Mesendoderm (in vitro differentiated cells): Measurements from ENCODE around the gene POMT1.

Experiments
- DNase-seq: peaks from one replicate; pipeline ENCODE4 v3.0.0; 2013
- H2AK5ac ChIP-seq: 2 replicates; pipeline ENCODE4 v1.6.1; 2013; ENCODE audit warnings: low read length, inconsistent platforms
- H2BK120ac ChIP-seq: 2 replicates; pipeline ENCODE4 v1.6.1; 2013; ENCODE audit warnings: low read depth, mild to moderate bottlenecking, low read length, moderate library complexity, mixed read lengths
- H2BK15ac ChIP-seq: replicated peaks from 2 replicates; pipeline ENCODE4 v1.6.1; 2013; ENCODE audit warnings: low read depth, mild to moderate bottlenecking, moderate library complexity
- H2BK5ac ChIP-seq: 2 replicates; pipeline ENCODE4 v1.6.1; 2013; ENCODE audit warnings: low read length, inconsistent platforms
- H3K18ac ChIP-seq: 2 replicates; pipeline ENCODE4 v1.6.1; 2013; ENCODE audit warnings: mild to moderate bottlenecking, low read length, mixed read lengths
- H3K23ac ChIP-seq: one replicate; pipeline ENCODE4 v1.6.1; 2013; ENCODE audit warnings: low read length
- H3K27ac ChIP-seq: 2 replicates; pipeline ENCODE4 v1.5.1; 2013; ENCODE audit warnings: low read depth, mild to moderate bottlenecking, inconsistent platforms, low read length, moderate library complexity
- H3K27me3 ChIP-seq: 2 replicates; pipeline ENCODE4 v1.6.1; 2013; ENCODE audit warnings: low read length, control low read depth, mild to moderate bottlenecking, inconsistent platforms; ENCODE audit not compliant: insufficient read depth, poor library complexity
- H3K36me3 ChIP-seq: 2 replicates; pipeline ENCODE4 v1.6.1; 2013; ENCODE audit warnings: low read length, inconsistent platforms; ENCODE audit not compliant: control insufficient read depth, insufficient read depth
- H3K4ac ChIP-seq: one replicate; pipeline ENCODE4 v1.6.1; 2013; ENCODE audit warnings: low read depth, mild to moderate bottlenecking, low read length, moderate library complexity
- H3K4me1 ChIP-seq: 2 replicates; pipeline ENCODE4 v1.6.1; 2013; ENCODE audit warnings: low read depth, low read length, inconsistent platforms; ENCODE audit not compliant: control insufficient read depth
- H3K4me2 ChIP-seq: 2 replicates; pipeline ENCODE4 v1.6.1; 2013; ENCODE audit warnings: low read length
- H3K4me3 ChIP-seq: 2 replicates; pipeline ENCODE4 v1.5.1; 2013; ENCODE audit warnings: mild to moderate bottlenecking, low read length
- H3K56ac ChIP-seq: one replicate; pipeline ENCODE4 v1.6.1; 2013; ENCODE audit warnings: low read length
- H3K79me1 ChIP-seq: 2 replicates; pipeline ENCODE4 v1.6.1; 2013; ENCODE audit warnings: low read length, inconsistent platforms
- H3K79me2 ChIP-seq: 2 replicates; pipeline ENCODE4 v1.6.1; 2013; ENCODE audit warnings: mild to moderate bottlenecking, low read length; ENCODE audit not compliant: control insufficient read depth, insufficient read depth
- H3K9ac ChIP-seq: 2 replicates; pipeline ENCODE4 v1.6.1; 2013; ENCODE audit warnings: low read length, inconsistent platforms
- H4K5ac ChIP-seq: one replicate; pipeline ENCODE4 v1.6.1; 2013; ENCODE audit warnings: low read length
- H4K8ac ChIP-seq: one replicate; pipeline ENCODE4 v1.6.1; 2013; ENCODE audit warnings: low read depth, mild to moderate bottlenecking, control low read depth, low read length, moderate library complexity
- WGBS: extraction: QIAGEN DNeasy Blood & Tissue Kit; methylation state at CpG from one replicate; pipeline ENCODE4 v1.1.7; 2013; ENCODE audit warnings: low lambda C conversion rate, missing lambda C conversion rate; ENCODE audit not compliant: insufficient coverage; ENCODE audit errors: extremely low coverage; 5-methylcytosine and 5-hydroxymethylcytosine counted together

The POMT1 gene

GRCh38 chr9:131477816-131478419 is 24.8 kb upstream of the POMT1 start:
- Histone ChIP-seq H3K4me1 (no peaks in the 10 kb centered on the region), H3K27me3 (no peaks in the 10 kb centered on the region), H3K79me2 (peaks cover 11% of the 10 kb centered on the region), H2BK120ac (no peak overlapping the region), H3K56ac (no peak overlapping the region), H4K8ac (no peak overlapping the region), H3K9ac (no peak overlapping the region), H3K18ac (no peak overlapping the region), H2AK5ac (no peak overlapping the region), H3K36me3 (peaks cover 58% of the 10 kb centered on the region), H2BK5ac (no peak overlapping the region), H3K4ac (no peak overlapping the region), H3K23ac (no peak overlapping the region), H4K5ac (no peak overlapping the region), H2BK15ac (no peak overlapping the region), H3K27ac (no peak overlapping the region), H3K79me1 (peaks cover 25% of the 10 kb centered on the region), H3K4me3 (no peak overlapping the region), H3K4me2 (no peak overlapping the region)
- WGBS: no CpG with 5 or more reads among the region's 19 CpGs
- no peak for DNase-seq

GRCh38 chr9:131478421-131478868 is 24.3 kb upstream of the POMT1 start:
- Histone ChIP-seq H3K56ac (no peak overlapping the region), H3K27ac (no peak overlapping the region), H2BK120ac (no peak overlapping the region), H3K79me1 (peaks cover 22% of the 10 kb centered on the region), H3K9ac (no peak overlapping the region), H3K36me3 (peaks cover 57% of the 10 kb centered on the region), H3K79me2 (peaks cover 11% of the 10 kb centered on the region), H2BK5ac (no peak overlapping the region), H2BK15ac (no peak overlapping the region), H3K4ac (no peak overlapping the region), H3K27me3 (no peaks in the 10 kb centered on the region), H4K5ac (no peak overlapping the region), H3K4me1 (no peaks in the 10 kb centered on the region), H4K8ac (no peak overlapping the region), H3K18ac (no peak overlapping the region), H3K4me3 (no peak overlapping the region), H3K4me2 (no peak overlapping the region), H2AK5ac (no peak overlapping the region), H3K23ac (no peak overlapping the region)
- WGBS: no CpG with 5 or more reads among the region's 12 CpGs
- peak; percentile 74 for DNase-seq

DNA sequence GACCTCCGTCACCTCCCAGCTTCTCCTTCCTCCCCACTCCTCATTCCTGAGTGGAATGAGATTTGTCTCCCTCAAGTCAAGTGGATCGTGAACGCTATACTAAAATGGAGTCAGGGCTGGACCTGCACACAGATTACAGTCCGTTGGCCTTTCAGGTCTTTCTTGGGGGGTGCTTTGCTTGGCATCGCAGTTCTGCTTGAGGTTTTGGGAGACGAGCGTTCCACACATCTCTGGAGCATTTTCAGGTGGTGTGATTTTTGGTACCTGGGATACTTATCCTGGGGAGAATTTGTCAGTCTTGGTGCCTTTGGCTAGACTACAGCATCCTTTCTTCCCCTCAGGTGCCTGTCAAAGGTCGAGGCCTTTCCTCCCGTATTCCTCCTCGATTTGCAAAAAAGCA is 23.8 kb upstream of the POMT1 start:
- H3K27ac ChIP-seq: peak overlapping the region; percentile 17
- H3K9ac ChIP-seq: no peak overlapping the region
- H3K4me1 ChIP-seq: no peaks in the 10 kb centered on the region
- H2BK15ac ChIP-seq: no peak overlapping the region
- no peak overlapping the region for H2AK5ac ChIP-seq
- H3K4ac ChIP-seq: no peak overlapping the region
- H3K79me1 ChIP-seq: peaks cover 21% of the 10 kb centered on the region
- no peak overlapping the region for H2BK5ac ChIP-seq
- H3K27me3 ChIP-seq: no peaks in the 10 kb centered on the region
- no peak overlapping the region for H2BK120ac ChIP-seq
- H3K4me2 ChIP-seq: no peak overlapping the region
- peak overlapping the region; percentile 15 for H3K56ac ChIP-seq
- H3K4me3 ChIP-seq: no peak overlapping the region
- peaks cover 57% of the 10 kb centered on the region for H3K36me3 ChIP-seq
- H3K79me2 ChIP-seq: peaks cover 11% of the 10 kb centered on the region
- no peak for DNase-seq
- H3K23ac ChIP-seq: no peak overlapping the region
- H4K8ac ChIP-seq: no peak overlapping the region
- H4K5ac ChIP-seq: no peak overlapping the region
- WGBS: no CpG with 5 or more reads among the region's 10 CpGs
- no peak overlapping the region for H3K18ac ChIP-seq

GRCh38 chr9:131480258-131480657 is 22.5 kb upstream of the POMT1 start:
- Histone ChIP-seq H3K9ac (no peak overlapping the region), H3K79me1 (peaks cover 21% of the 10 kb centered on the region), H3K27ac (no peak overlapping the region), H2BK15ac (no peak overlapping the region), H2BK5ac (no peak overlapping the region), H3K4me3 (no peak overlapping the region), H2AK5ac (no peak overlapping the region), H3K56ac (no peak overlapping the region), H2BK120ac (no peak overlapping the region), H3K36me3 (peaks cover 60% of the 10 kb centered on the region), H4K5ac (no peak overlapping the region), H3K18ac (no peak overlapping the region), H4K8ac (no peak overlapping the region), H3K23ac (no peak overlapping the region), H3K27me3 (no peaks in the 10 kb centered on the region), H3K4me2 (no peak overlapping the region), H3K79me2 (peaks cover 11% of the 10 kb centered on the region), H3K4ac (no peak overlapping the region), H3K4me1 (no peaks in the 10 kb centered on the region)
- WGBS: no CpG with 5 or more reads among the region's 1 CpG
- no peak for DNase-seq

DNA sequence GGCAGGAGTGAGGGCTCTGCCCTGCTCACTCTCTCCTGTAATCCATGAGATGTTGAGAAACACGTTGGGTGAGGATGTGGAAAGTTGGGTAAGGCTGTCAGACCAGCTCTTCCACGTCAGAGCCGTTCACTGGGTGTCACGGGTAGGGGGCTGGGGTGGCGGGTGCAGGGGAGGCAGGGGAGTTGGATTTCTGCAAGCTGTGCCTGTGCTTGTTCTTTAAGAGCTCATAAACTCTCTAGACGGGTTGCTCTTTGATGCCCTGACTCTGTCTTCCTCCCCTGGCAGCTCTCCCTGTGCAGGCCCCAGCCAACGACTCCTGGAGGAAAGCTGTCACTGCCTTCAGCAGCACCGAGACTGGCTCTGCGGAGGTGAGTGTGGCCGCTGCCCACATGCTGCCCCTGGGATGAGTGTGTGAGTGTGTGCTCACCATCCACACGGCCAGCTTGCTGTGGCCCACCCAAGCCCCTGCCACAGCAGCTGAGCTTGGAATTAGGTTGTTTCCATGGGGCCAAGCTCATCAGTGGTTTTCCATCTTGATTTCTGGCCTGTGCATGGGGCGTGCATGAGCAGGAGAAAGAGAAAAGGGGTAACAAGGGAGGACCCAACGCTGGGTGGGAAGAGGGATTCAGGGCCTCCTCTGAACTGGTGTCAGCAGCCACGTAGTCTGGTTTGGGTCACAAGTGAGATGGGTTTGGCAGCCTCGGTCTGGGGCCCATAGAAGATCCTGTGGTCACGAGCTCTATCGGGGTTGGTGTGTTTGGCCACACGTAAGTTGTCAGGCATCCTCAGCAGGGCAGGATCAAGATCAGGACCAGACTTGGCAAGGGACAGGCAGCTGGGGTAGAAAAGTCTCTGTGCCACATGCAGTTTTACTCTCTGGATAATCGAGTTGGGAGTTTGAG is 21.0 kb upstream of the POMT1 start:
- no peak overlapping the region for H2AK5ac ChIP-seq
- H4K5ac ChIP-seq: no peak overlapping the region
- no peak overlapping the region for H3K18ac ChIP-seq
- no peak overlapping the region for H3K23ac ChIP-seq
- no peak overlapping the region for H3K56ac ChIP-seq
- H2BK120ac ChIP-seq: no peak overlapping the region
- no peak for DNase-seq
- H3K9ac ChIP-seq: no peak overlapping the region
- no peak overlapping the region for H4K8ac ChIP-seq
- H3K36me3 ChIP-seq: peaks cover 66% of the 10 kb centered on the region
- peaks cover 23% of the 10 kb centered on the region for H3K79me1 ChIP-seq
- H3K27me3 ChIP-seq: no peaks in the 10 kb centered on the region
- H3K4me2 ChIP-seq: no peak overlapping the region
- no peaks in the 10 kb centered on the region for H3K4me1 ChIP-seq
- WGBS: no CpG with 5 or more reads among the region's 19 CpGs
- H2BK15ac ChIP-seq: no peak overlapping the region
- H3K4me3 ChIP-seq: no peak overlapping the region
- peaks cover 11% of the 10 kb centered on the region for H3K79me2 ChIP-seq
- no peak overlapping the region for H3K4ac ChIP-seq
- no peak overlapping the region for H3K27ac ChIP-seq
- H2BK5ac ChIP-seq: no peak overlapping the region
